K562 (cell line): ENCODE data around the gene MED29. TPM values are rescaled to one million over a fixed set of nuclear protein-coding genes. Genes with fewer than 3 reads are reported as not detected.
A peak's percentile ranks its signal among the peaks of the same experiment; 100 is the strongest.

Experiments used
- ESRRA ChIP-seq: fragments of 450-650 bp; IDR thresholded peaks from 2 replicates; pipeline ENCODE4 v1.6.1; 2014; ENCODE audit warnings: low read depth, mild to moderate bottlenecking, moderate library complexity, borderline replicate concordance
- FOXK2 ChIP-seq, 2 experiments: fragments of 450-650 bp; IDR thresholded peaks in 1 of 2; conservative IDR thresholded peaks in 1 of 2; 2 replicates each; pipeline ENCODE4 v1.6.1; 2016; ENCODE audit warnings: low read depth in 2 of 2, mild to moderate bottlenecking in 1 of 2
- GABPB2 ChIP-seq: fragments of 250-450 bp; sonication (Bioruptor Pico); conservative IDR thresholded peaks from 2 replicates; pipeline ENCODE4 v1.5.1; 2021; ENCODE audit warnings: mild to moderate bottlenecking
- NCOA2 ChIP-seq, 2 experiments: fragments of 450-650 bp; IDR thresholded peaks; 2 replicates each; pipeline ENCODE4 v1.6.1; 2018; ENCODE audit warnings: mild to moderate bottlenecking in 2 of 2, moderate library complexity in 1 of 2; ENCODE audit not compliant: partially characterized antibody in 2 of 2
- NFYB ChIP-seq: IDR thresholded peaks from 2 replicates; pipeline ENCODE4 v1.6.1; 2011; ENCODE audit warnings: mild to moderate bottlenecking, moderate library complexity; ENCODE audit not compliant: insufficient read length; ENCODE audit errors: extremely low read depth
- NR2C2 ChIP-seq, 2 experiments: fragments of 200-800 bp in 1 of 2; sonication (Bioruptor generic) in 1 of 2; sonication (generic) in 1 of 2; formaldehyde crosslinking in 1 of 2; IDR thresholded peaks; 2 replicates each; pipeline versions ENCODE4 v1.6.1 to v1.8.0; 2016 to 2022; ENCODE audit warnings: mild to moderate bottlenecking in 1 of 2, missing compliant biosample characterization in 1 of 2, missing genetic modification characterization in 1 of 2, missing genetic modification reagents in 1 of 2
- NUFIP1 ChIP-seq: fragments of 450-650 bp; IDR thresholded peaks from 2 replicates; pipeline ENCODE4 v1.6.1; 2018; ENCODE audit not compliant: partially characterized antibody
- RAD51 ChIP-seq: fragments of 450-650 bp; IDR thresholded peaks from 2 replicates; pipeline ENCODE4 v1.7.1; 2016; ENCODE audit warnings: low read depth, mild to moderate bottlenecking, borderline replicate concordance
- RBFOX2 ChIP-seq: fragments of 200-400 bp; formaldehyde crosslinking; IDR thresholded peaks from 2 replicates; pipeline ENCODE4 v1.6.1; 2017; ENCODE audit warnings: low read depth, mild to moderate bottlenecking, low read length, moderate library complexity
- RFX1 ChIP-seq: fragments of 450-650 bp; IDR thresholded peaks from 2 replicates; pipeline ENCODE4 v1.6.1; 2016; ENCODE audit warnings: mild to moderate bottlenecking, moderate library complexity
- RHOXF2B ChIP-seq: fragments of 250-450 bp; sonication (Bioruptor Pico); conservative IDR thresholded peaks from 2 replicates; pipeline ENCODE4 v1.5.1; 2021
- ZBTB7A ChIP-seq: IDR thresholded peaks from 2 replicates; pipeline ENCODE4 v1.6.1; 2011; ENCODE audit warnings: low read depth, mild to moderate bottlenecking, low read length, moderate library complexity, borderline replicate concordance; ENCODE audit not compliant: control insufficient read depth
- polyA plus RNA-seq, 8 experiments: library from polyadenylated mRNA; depleted of rRNA in 4 of 8; stranded (reverse) in 5 of 8; unstranded in 3 of 8; fragments of >200 nt; fragmentation: Nextera tagmentation in 2 of 8; fragmentation: Illumina TruSeq in 1 of 8; extraction: Ambion mirVana in 2 of 8; extraction: Trizol in 1 of 8; gene quantifications; 2 replicates each; pipeline versions ENCODE4 v1.2.1 to v1.2.3, GENCODE V29; 2011 to 2014; ENCODE audit warnings: inconsistent platforms in 1 of 8, missing spikeins in 1 of 8
- total RNA-seq, 7 experiments: library from RNA; depleted of rRNA in 6 of 7; stranded (reverse); fragments of >200 nt in 6 of 7; fragmentation: Illumina TruSeq in 2 of 7; extraction: Trizol in 2 of 7; gene quantifications; 2 replicates each; pipeline versions ENCODE4 v1.2.1 to v1.2.3, GENCODE V29; 2011 to 2021; ENCODE audit warnings: low replicate concordance in 1 of 7
- TF ChIP-seq, protein P1 (sequence below): fragments of 450-650 bp; IDR thresholded peaks from 2 replicates; pipeline ENCODE4 v1.6.1; 2016; ENCODE audit warnings: borderline replicate concordance
- TF ChIP-seq, protein P2 (sequence below): sonication (generic); formaldehyde crosslinking; IDR thresholded peaks from 2 replicates; pipeline ENCODE4 v1.8.0; 2023; ENCODE audit warnings: missing genetic modification reagents, mild to moderate bottlenecking, borderline replicate concordance
- TF ChIP-seq, protein P3 (sequence below), 3 experiments: fragments of 200-800 bp in 1 of 3; sonication (Bioruptor generic) in 1 of 3; sonication (generic) in 1 of 3; formaldehyde crosslinking in 1 of 3; IDR thresholded peaks; 2 replicates each; pipeline versions ENCODE4 v1.6.1 to v1.8.0; 2016 to 2022; ENCODE audit warnings: mild to moderate bottlenecking in 2 of 3, missing compliant biosample characterization in 2 of 3, missing genetic modification characterization in 2 of 3, missing genetic modification reagents in 1 of 3
- TF ChIP-seq, protein P4 (sequence below): IDR thresholded peaks from 3 replicates; pipeline ENCODE4 v1.6.1; 2011; ENCODE audit warnings: borderline replicate concordance, mild to moderate bottlenecking; ENCODE audit not compliant: insufficient read length, insufficient read depth

MED29 gene
- total and polyA plus RNA-seq, 9 of the 15 experiments (the other 6 are each of a cell fraction or from before 2014, with no cell fraction given): 1.8 to 22.6 (median 12.4) TPM

DNA sequence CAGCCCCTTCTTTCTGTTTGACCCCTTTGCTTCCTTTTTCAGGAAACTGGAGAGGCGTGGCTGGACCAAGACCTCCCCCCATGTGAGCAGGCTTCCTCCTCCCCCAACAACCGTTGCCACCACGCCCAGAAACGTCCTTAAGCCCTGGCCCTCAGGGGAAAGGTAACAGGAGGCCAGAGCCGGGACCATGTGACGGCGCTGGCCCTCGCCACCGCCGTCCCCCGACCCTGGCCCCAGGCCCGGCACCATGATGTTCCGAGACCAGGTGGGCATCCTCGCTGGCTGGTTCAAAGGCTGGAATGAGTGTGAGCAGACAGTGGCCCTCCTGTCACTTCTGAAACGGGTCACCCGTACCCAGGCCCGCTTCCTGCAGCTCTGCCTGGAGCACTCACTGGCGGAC lies 34.5 kb upstream of the MED29 start (continued):
- TF ChIP-seq, protein P1, sequence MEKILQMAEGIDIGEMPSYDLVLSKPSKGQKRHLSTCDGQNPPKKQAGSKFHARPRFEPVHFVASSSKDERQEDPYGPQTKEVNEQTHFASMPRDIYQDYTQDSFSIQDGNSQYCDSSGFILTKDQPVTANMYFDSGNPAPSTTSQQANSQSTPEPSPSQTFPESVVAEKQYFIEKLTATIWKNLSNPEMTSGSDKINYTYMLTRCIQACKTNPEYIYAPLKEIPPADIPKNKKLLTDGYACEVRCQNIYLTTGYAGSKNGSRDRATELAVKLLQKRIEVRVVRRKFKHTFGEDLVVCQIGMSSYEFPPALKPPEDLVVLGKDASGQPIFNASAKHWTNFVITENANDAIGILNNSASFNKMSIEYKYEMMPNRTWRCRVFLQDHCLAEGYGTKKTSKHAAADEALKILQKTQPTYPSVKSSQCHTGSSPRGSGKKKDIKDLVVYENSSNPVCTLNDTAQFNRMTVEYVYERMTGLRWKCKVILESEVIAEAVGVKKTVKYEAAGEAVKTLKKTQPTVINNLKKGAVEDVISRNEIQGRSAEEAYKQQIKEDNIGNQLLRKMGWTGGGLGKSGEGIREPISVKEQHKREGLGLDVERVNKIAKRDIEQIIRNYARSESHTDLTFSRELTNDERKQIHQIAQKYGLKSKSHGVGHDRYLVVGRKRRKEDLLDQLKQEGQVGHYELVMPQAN: 0 out of 2 replicates have a peak, but pooled peaks have one; percentile 66
- TF ChIP-seq, protein P2, sequence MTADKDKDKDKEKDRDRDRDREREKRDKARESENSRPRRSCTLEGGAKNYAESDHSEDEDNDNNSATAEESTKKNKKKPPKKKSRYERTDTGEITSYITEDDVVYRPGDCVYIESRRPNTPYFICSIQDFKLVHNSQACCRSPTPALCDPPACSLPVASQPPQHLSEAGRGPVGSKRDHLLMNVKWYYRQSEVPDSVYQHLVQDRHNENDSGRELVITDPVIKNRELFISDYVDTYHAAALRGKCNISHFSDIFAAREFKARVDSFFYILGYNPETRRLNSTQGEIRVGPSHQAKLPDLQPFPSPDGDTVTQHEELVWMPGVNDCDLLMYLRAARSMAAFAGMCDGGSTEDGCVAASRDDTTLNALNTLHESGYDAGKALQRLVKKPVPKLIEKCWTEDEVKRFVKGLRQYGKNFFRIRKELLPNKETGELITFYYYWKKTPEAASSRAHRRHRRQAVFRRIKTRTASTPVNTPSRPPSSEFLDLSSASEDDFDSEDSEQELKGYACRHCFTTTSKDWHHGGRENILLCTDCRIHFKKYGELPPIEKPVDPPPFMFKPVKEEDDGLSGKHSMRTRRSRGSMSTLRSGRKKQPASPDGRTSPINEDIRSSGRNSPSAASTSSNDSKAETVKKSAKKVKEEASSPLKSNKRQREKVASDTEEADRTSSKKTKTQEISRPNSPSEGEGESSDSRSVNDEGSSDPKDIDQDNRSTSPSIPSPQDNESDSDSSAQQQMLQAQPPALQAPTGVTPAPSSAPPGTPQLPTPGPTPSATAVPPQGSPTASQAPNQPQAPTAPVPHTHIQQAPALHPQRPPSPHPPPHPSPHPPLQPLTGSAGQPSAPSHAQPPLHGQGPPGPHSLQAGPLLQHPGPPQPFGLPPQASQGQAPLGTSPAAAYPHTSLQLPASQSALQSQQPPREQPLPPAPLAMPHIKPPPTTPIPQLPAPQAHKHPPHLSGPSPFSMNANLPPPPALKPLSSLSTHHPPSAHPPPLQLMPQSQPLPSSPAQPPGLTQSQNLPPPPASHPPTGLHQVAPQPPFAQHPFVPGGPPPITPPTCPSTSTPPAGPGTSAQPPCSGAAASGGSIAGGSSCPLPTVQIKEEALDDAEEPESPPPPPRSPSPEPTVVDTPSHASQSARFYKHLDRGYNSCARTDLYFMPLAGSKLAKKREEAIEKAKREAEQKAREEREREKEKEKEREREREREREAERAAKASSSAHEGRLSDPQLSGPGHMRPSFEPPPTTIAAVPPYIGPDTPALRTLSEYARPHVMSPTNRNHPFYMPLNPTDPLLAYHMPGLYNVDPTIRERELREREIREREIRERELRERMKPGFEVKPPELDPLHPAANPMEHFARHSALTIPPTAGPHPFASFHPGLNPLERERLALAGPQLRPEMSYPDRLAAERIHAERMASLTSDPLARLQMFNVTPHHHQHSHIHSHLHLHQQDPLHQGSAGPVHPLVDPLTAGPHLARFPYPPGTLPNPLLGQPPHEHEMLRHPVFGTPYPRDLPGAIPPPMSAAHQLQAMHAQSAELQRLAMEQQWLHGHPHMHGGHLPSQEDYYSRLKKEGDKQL (CRISPR knock-in tag): no peak
- TF ChIP-seq RFX1 (peak; percentile 73), RAD51 (peak; percentile 54; the same call in 1 of the 2 replicates), RBFOX2 (peak; percentile 64), NCOA2 (IDR thresholded peaks at IDR 0.05; ENCODE audit: partially characterized antibody in 2 of 2) (no peak), NR2C2 (CRISPR knock-in tag; IDR thresholded peaks at IDR 0.05) (no peak), NR2C2 (tag; IDR thresholded peaks at IDR 0.05) (no peak), ESRRA (peak; percentile 38; the same call in 1 of the 2 replicates), RHOXF2B (CRISPR knock-in tag) (no peak), GABPB2 (CRISPR knock-in tag) (no peak), FOXK2 (conservative IDR thresholded peaks at IDR 0.05 in 1 of 2, IDR thresholded peaks at IDR 0.05 in 1 of 2; ENCODE audit: low read depth in 2 of 2) (0 out of 4 replicates have a peak, but pooled peaks of 1 of the 2 experiments have one; percentile 12), ZBTB7A (peak; percentile 52; the same call in 1 of the 2 replicates), NUFIP1 (no peak), NFYB (no peak)
- TF ChIP-seq, protein P3, sequence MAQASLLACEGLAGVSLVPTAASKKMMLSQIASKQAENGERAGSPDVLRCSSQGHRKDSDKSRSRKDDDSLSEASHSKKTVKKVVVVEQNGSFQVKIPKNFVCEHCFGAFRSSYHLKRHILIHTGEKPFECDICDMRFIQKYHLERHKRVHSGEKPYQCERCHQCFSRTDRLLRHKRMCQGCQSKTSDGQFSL (CRISPR knock-in tag; IDR thresholded peaks at IDR 0.05): no peak
- TF ChIP-seq, protein P3 (tag; IDR thresholded peaks at IDR 0.05): no peak
- TF ChIP-seq, protein P4, sequence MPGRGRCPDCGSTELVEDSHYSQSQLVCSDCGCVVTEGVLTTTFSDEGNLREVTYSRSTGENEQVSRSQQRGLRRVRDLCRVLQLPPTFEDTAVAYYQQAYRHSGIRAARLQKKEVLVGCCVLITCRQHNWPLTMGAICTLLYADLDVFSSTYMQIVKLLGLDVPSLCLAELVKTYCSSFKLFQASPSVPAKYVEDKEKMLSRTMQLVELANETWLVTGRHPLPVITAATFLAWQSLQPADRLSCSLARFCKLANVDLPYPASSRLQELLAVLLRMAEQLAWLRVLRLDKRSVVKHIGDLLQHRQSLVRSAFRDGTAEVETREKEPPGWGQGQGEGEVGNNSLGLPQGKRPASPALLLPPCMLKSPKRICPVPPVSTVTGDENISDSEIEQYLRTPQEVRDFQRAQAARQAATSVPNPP: no peak
